GM12892 (cell line): ENCODE results near the gene FNDC4. TPM values are rescaled to one million over a fixed set of nuclear protein-coding genes. Genes with fewer than 3 reads are reported as not detected.
"Not testable (repeated sequence)": the region's sequence is repeated elsewhere in the genome, so short reads cannot be mapped to it uniquely, and the experiment has no call there.

Experiments
- DNase-seq: peaks from one replicate; pipeline ENCODE4 v3.0.0; 2011; ENCODE audit not compliant: insufficient read length
- FAIRE-seq: peaks from 2 replicates; lab custom pipeline; 2011; peaks lifted over from hg19 to GRCh38; lab: Jason Lieb, UNC
- POLR2A ChIP-seq: IDR thresholded peaks from 2 replicates; pipeline ENCODE4 v1.6.1; 2011; ENCODE audit warnings: low read depth, low read length, control low read depth
- POLR2AphosphoS5 ChIP-seq: IDR thresholded peaks from 2 replicates; pipeline ENCODE4 v1.6.1; 2011; ENCODE audit warnings: low read depth, low read length, control low read depth
- TAF1 ChIP-seq: IDR thresholded peaks from 2 replicates; pipeline ENCODE4 v1.6.1; 2011; ENCODE audit warnings: low read depth, mild to moderate bottlenecking, control low read depth, low read length, borderline replicate concordance
- polyA plus RNA-seq: library from polyadenylated mRNA; unstranded; fragments of >200 nt; gene quantifications from one replicate; pipeline ENCODE4 v1.2.1, GENCODE V29; 2012; ENCODE audit warnings: missing spikeins, inconsistent platforms; ENCODE audit not compliant: missing spikeins

Gene FNDC4, protein sequence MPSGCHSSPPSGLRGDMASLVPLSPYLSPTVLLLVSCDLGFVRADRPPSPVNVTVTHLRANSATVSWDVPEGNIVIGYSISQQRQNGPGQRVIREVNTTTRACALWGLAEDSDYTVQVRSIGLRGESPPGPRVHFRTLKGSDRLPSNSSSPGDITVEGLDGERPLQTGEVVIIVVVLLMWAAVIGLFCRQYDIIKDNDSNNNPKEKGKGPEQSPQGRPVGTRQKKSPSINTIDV
- not detected for polyA plus RNA-seq

GRCh38 chr2:27494944-27495554, at the start of gene FNDC4:
FNDC4 (minus strand) TSS chr2:27495200; CDS start chr2:27494679, 521 bp downstream.
- FAIRE-seq (no peak), DNase-seq (no peak)
- no peak for TF ChIP-seq POLR2AphosphoS5
- no peak for TF ChIP-seq POLR2A
- TF ChIP-seq TAF1: no peak

DNA sequence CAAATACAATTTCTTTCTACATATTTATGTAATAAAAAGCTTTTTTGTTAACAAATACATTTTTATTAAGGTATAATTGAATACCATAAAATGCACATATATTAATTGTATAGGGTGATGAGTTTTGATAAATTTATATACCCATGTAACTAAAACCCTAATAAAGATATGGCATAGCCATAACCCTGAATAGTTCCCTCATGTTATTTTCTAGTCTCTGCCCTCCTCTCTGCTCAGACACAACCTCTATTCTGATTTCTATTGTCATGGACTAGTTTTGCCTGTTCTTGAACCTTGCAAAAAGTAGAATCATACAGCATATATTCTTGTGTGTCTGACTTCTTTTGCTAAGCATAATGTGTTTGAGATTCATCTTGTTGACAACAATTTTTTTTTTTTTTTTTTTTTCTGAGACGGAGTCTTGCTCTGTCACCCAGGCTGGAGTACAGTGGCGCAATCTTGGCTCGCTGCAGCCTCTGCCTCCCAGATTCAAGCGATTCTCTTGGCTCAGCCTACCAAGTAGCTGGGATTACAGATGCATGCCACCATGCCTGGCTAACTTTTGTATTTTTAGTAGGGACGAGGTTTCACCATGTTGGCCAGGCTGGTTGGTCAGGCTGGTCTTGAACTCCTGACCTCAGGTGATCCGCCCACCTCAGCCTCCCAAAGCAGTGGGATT, 49.3 kb upstream of the FNDC4 start:
- no peak for DNase-seq
- no peak for FAIRE-seq
- TF ChIP-seq TAF1 (no peak), POLR2A (no peak), POLR2AphosphoS5 (no peak)

- FAIRE-seq: not testable (repeated sequence)
Measured at GRCh38 chr2:27539649-27540048, 44.6 kb upstream of the FNDC4 start.

DNA sequence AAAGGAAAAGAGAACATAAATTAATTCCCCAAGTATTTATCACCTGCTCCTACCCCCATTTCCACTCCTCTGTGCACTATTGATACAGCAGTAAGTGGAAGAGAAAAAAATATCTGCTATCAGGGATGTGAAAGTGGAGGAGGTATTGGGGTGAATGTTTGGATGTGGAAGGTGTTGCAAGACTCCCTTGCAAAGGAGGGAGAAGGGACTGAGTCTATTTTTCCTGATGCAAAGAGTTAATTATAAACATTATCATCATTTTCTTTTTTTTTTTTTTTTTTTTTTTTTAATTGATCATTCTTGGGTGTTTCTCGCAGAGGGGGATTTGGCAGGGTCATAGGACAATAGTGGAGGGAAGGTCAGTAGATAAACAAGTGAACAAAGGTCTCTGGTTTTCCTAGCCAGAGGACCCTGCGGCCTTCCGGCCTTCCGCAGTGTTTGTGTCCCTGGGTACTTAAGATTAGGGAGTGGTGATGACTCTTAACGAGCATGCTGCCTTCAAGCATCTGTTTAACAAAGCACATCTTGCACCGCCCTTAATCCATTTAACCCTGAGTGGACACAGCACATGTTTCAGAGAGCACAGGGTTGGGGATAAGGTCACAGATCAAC, 43.9 kb upstream of the FNDC4 start:
- not testable (repeated sequence) for FAIRE-seq, DNase-seq

More at GRCh38 chr2:27539649-27540048, 44.6 kb upstream of the FNDC4 start:
- DNase-seq: not testable (repeated sequence)

GRCh38 chr2:27537287-27537686, 42.3 kb upstream of the FNDC4 start:
- DNase-seq: no peak
- FAIRE-seq: no peak
- TF ChIP-seq POLR2A (no peak), TAF1 (no peak), POLR2AphosphoS5 (no peak)

DNA sequence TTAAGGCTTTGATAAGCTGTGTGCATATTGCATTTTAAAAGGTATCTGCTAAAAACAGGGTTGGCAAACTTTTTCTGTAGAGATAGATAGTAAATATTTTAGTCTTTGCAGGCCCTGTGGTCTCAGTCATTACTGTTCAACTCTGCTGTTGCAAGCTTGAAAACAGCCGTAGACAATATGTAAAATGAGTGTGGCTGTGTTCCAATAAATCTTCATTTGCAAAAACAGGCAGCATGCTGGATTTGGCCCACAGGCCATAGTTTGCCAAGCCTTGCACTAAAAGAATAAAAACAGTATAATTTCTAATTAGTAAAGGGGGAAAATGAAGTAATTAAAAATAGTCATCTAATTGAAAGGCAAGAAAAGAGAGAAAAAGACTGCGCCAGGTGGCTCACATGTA, 37.0 kb upstream of the FNDC4 start:
- FAIRE-seq (no peak), DNase-seq (no peak)
- TF ChIP-seq POLR2AphosphoS5 (no peak), TAF1 (no peak), POLR2A (no peak)

GRCh38 chr2:27527182-27527581, 32.2 kb upstream of the FNDC4 start:
- FAIRE-seq: no peak

DNA sequence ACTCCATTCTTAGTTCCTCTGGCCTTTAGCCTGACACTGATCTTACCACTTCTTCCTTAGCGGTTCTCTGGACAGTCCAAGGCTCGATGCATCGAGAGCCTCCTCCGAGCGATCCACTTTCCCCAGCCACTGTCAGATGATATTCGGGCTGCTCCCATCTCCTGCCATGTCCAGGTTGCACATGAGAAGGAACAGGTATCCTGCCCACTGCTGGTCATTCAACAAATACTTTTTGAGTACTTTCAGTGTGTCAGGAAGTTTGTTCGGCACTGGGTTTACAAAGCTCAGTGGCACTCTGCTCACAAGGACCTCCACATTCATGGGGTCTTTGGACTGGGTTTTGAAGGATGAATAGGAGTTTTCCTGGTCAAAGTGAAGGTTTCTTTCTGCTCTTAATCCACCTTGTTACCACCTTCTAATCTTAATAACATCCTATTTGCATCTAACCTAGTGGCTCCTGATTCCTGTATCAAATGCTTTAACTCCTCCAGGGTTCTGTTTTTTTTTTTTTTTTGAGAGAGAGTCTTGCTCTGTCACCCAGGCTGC, 27.5 kb upstream of the FNDC4 start:
- TF ChIP-seq POLR2AphosphoS5: no peak
- DNase-seq (no peak), FAIRE-seq (no peak)

More at GRCh38 chr2:27527182-27527581, 32.2 kb upstream of the FNDC4 start:
- no peak for DNase-seq
- TF ChIP-seq TAF1 (no peak), POLR2AphosphoS5 (no peak), POLR2A (no peak)

DNA sequence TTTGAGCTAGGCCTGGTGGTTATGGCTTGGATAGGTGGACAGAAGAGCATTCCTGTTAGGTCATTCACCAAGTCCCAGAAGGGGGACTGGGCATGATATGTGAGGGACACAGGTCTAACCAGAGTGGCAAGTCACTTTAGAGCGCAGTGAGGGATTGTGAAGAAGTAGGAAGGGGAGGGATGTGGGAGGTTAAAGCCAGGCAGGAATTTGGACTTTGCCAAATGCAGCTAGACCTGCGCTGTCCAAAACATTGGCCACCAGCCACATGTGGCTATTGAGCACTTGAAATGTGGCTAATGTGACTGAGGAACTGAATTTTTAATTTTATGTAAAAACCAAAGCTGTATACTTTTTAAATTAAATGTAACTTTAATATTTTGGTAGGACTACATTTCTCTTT, 25.3 kb upstream of the FNDC4 start:
- TF ChIP-seq TAF1 (no peak), POLR2A (no peak), POLR2AphosphoS5 (no peak)

GRCh38 chr2:27518782-27519113, 23.7 kb upstream of the FNDC4 start:
- TF ChIP-seq POLR2A: no peak
- no peak for TF ChIP-seq POLR2AphosphoS5
- TF ChIP-seq TAF1: no peak
- FAIRE-seq (no peak), DNase-seq (no peak)

More for the DNA sequence above, 25.3 kb upstream of the FNDC4 start:
- FAIRE-seq (no peak), DNase-seq (no peak)

DNA sequence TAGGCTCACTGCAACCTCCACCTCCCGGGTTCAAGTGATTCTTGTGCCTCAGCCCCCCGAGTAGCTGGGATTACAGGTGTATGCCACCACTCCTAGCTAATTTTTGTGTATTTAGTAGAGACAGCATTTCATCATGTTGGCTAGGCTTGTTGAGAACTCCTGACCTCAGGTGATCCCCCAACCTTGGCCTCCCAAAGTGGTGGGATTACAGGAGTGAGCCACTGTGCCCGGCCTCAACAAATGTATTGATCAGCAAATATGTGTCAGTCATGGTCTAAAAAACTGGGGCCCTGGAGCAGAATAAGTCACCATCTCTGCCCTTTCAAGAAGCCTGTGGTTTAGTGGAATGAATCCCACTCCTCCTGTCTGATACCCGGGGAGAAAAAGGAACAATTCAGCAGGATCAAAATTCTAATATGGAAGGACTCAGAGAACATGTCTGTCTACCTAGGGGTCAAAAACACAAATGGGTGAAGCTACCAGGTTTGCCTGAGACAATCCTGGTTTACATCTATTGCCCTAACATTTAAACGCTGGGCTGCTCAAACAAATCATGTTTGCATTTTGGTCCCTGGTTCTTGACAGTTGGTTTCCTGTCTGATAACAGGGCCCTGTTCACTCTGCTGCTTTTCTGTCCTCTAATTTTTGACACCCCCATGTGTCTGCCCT, 23.2 kb upstream of the FNDC4 start:
- TF ChIP-seq POLR2A (no peak), TAF1 (no peak), POLR2AphosphoS5 (no peak)
- DNase-seq (no peak), FAIRE-seq (no peak)

GRCh38 chr2:27509326-27509725, 14.3 kb upstream of the FNDC4 start:
- no peak for DNase-seq
- FAIRE-seq: no peak
- TF ChIP-seq TAF1 (no peak), POLR2A (no peak), POLR2AphosphoS5 (no peak)
